ENCODE data around the gene CNTN1.

DNA sequence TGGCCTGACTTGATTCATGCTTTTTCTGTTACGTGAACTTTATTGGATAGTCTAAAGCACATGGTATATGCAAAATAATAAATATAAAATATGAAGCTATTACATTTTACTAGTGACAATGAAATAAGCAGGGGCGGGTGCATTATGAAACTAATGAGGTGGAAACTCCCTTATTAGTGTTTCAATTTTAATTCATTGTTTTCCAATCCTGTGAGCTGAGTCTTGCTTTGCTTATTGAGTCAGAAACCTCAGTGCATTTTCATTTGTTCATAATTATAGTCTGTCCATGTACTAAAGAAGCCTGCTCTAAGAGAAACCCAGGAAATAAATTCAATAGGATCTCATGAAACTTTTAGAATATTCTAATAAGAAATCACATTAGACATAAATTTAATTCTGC lies 78.5 kb downstream of the CNTN1 start:
- TF ChIP-seq, protein P1, sequence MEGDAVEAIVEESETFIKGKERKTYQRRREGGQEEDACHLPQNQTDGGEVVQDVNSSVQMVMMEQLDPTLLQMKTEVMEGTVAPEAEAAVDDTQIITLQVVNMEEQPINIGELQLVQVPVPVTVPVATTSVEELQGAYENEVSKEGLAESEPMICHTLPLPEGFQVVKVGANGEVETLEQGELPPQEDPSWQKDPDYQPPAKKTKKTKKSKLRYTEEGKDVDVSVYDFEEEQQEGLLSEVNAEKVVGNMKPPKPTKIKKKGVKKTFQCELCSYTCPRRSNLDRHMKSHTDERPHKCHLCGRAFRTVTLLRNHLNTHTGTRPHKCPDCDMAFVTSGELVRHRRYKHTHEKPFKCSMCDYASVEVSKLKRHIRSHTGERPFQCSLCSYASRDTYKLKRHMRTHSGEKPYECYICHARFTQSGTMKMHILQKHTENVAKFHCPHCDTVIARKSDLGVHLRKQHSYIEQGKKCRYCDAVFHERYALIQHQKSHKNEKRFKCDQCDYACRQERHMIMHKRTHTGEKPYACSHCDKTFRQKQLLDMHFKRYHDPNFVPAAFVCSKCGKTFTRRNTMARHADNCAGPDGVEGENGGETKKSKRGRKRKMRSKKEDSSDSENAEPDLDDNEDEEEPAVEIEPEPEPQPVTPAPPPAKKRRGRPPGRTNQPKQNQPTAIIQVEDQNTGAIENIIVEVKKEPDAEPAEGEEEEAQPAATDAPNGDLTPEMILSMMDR (IDR thresholded peaks at IDR 0.05; ENCODE audit: poor library complexity, severe bottlenecking): no peak
- TF ChIP-seq EZH2 (IDR thresholded peaks at IDR 0.05; ENCODE audit: borderline replicate concordance, insufficient read depth, low read length, poor library complexity, severe bottlenecking) (no peak), TAF1 (IDR thresholded peaks at IDR 0.05; ENCODE audit: low read depth) (no peak), POLR2AphosphoS5 (IDR thresholded peaks at IDR 0.05) (no peak)
- TF ChIP-seq, protein P2, sequence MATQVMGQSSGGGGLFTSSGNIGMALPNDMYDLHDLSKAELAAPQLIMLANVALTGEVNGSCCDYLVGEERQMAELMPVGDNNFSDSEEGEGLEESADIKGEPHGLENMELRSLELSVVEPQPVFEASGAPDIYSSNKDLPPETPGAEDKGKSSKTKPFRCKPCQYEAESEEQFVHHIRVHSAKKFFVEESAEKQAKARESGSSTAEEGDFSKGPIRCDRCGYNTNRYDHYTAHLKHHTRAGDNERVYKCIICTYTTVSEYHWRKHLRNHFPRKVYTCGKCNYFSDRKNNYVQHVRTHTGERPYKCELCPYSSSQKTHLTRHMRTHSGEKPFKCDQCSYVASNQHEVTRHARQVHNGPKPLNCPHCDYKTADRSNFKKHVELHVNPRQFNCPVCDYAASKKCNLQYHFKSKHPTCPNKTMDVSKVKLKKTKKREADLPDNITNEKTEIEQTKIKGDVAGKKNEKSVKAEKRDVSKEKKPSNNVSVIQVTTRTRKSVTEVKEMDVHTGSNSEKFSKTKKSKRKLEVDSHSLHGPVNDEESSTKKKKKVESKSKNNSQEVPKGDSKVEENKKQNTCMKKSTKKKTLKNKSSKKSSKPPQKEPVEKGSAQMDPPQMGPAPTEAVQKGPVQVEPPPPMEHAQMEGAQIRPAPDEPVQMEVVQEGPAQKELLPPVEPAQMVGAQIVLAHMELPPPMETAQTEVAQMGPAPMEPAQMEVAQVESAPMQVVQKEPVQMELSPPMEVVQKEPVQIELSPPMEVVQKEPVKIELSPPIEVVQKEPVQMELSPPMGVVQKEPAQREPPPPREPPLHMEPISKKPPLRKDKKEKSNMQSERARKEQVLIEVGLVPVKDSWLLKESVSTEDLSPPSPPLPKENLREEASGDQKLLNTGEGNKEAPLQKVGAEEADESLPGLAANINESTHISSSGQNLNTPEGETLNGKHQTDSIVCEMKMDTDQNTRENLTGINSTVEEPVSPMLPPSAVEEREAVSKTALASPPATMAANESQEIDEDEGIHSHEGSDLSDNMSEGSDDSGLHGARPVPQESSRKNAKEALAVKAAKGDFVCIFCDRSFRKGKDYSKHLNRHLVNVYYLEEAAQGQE (IDR thresholded peaks at IDR 0.05; ENCODE audit: borderline replicate concordance): no peak

Data from neural cell (in vitro differentiated cells).